Measurements from ENCODE around the gene ACBD6.

The ACBD6 gene

GRCh38 chr1:180524915-180525714, 22.7 kb upstream of the ACBD6 start:
- no peak for DNase-seq

GRCh38 chr1:180524160-180524914, 22.0 kb upstream of the ACBD6 start:
- no peak for DNase-seq

GRCh38 chr1:180522213-180522515, 19.8 kb upstream of the ACBD6 start:
- DNase-seq: peak; percentile 13

GRCh38 chr1:180521474-180522212, 19.3 kb upstream of the ACBD6 start:
- no peak for DNase-seq

- DNase-seq: no peak
Observed at GRCh38 chr1:180519846-180520245, 17.5 kb upstream of the ACBD6 start.

- DNase-seq: peak; percentile 70
Observed at GRCh38 chr1:180515857-180516388, 13.5 kb upstream of the ACBD6 start.

GRCh38 chr1:180515364-180515763, 13.0 kb upstream of the ACBD6 start:
- DNase-seq: no peak

GRCh38 chr1:180513531-180513930, 11.2 kb upstream of the ACBD6 start:
- no peak for DNase-seq

GRCh38 chr1:180510882-180511281, 8.5 kb upstream of the ACBD6 start:
- no peak for DNase-seq

GRCh38 chr1:180508725-180509097, 6.3 kb upstream of the ACBD6 start:
- no peak for DNase-seq

GRCh38 chr1:180507795-180508724, 5.7 kb upstream of the ACBD6 start:
- DNase-seq: no peak

GRCh38 chr1:180505732-180506335, 3.5 kb upstream of the ACBD6 start:
- no peak for DNase-seq

- no peak for DNase-seq
Observed at GRCh38 chr1:180504186-180504585, 1.8 kb upstream of the ACBD6 start.

- DNase-seq: no peak
Observed at GRCh38 chr1:180503280-180503862, 994 bp upstream of the ACBD6 start.

- DNase-seq: peak; percentile 71
Observed at GRCh38 chr1:180501865-180502360, 464 bp downstream of the ACBD6 start.

- no peak for DNase-seq
Observed at GRCh38 chr1:180500689-180501088, 1.7 kb downstream of the ACBD6 start.

GRCh38 chr1:180498594-180498993, 3.8 kb downstream of the ACBD6 start:
- DNase-seq: no peak

- DNase-seq: no peak
Observed at GRCh38 chr1:180497826-180498225, 4.6 kb downstream of the ACBD6 start.

- DNase-seq: no peak
Observed at GRCh38 chr1:180494370-180494769, 8.0 kb downstream of the ACBD6 start.

- DNase-seq: no peak
Observed at GRCh38 chr1:180489976-180490375, 12.4 kb downstream of the ACBD6 start.

GRCh38 chr1:180489313-180489712, 13.1 kb downstream of the ACBD6 start:
- DNase-seq: no peak

All from NCI-H510A (cell line).